A673 (cell line): ENCODE data around the gene IL18.

Experiments
- EZH2 ChIP-seq: fragments of 200-600 bp; sonication (generic); IDR thresholded peaks from 2 replicates; pipeline ENCODE4 v1.6.1; 2017; ENCODE audit warnings: borderline replicate concordance, low read depth, mild to moderate bottlenecking, mixed read lengths, antibody characterized with exemption, low read length; ENCODE audit not compliant: poor library complexity, severe bottlenecking
- TF ChIP-seq, protein P1 (sequence below): fragments of 300-800, 200-600 bp; sonication (generic); conservative IDR thresholded peaks from 2 replicates; pipeline ENCODE4 v1.5.1; 2017; ENCODE audit warnings: low read depth, mild to moderate bottlenecking, antibody characterized with exemption, low read length, moderate library complexity, mixed read lengths

DNA sequence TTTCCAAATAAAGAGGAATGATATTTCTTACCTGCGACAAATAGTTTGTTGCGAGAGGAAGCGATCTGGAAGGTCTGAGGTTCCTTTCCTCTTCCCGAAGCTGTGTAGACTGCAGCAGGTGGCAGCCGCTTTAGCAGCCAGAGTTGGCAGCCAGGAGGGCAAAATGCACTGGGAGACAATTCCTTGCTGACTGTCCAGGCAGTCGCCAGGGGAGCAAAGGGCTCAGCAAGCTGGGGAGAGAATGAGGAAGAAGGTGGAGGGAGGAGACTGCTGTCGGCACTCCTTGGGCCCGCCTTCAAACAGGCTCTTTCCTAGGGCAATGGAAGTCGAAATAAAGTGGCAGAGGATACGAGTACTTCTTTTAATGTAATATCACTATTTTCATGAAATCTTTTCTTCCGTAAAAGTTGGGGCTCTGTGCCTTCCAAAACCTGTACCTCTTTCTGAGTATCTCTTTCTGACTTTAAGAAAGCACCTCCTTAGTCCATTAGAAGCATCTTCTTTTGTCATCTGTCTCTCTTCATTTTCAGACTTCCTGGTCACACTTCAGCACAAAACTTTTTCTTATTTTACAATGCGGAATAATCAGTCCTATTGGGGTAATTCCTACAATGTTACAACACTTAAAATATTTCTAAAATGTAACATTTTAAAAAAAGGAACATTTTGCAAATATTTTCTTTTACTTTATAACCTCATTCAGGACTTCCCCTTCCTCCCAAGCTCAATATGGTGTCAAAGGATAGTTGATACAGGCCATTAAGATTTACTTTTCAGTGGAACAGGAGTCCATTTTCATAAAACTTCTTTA lies at the start of gene IL18:
- TF ChIP-seq, protein P1, sequence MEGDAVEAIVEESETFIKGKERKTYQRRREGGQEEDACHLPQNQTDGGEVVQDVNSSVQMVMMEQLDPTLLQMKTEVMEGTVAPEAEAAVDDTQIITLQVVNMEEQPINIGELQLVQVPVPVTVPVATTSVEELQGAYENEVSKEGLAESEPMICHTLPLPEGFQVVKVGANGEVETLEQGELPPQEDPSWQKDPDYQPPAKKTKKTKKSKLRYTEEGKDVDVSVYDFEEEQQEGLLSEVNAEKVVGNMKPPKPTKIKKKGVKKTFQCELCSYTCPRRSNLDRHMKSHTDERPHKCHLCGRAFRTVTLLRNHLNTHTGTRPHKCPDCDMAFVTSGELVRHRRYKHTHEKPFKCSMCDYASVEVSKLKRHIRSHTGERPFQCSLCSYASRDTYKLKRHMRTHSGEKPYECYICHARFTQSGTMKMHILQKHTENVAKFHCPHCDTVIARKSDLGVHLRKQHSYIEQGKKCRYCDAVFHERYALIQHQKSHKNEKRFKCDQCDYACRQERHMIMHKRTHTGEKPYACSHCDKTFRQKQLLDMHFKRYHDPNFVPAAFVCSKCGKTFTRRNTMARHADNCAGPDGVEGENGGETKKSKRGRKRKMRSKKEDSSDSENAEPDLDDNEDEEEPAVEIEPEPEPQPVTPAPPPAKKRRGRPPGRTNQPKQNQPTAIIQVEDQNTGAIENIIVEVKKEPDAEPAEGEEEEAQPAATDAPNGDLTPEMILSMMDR = no peak
- TF ChIP-seq EZH2 = no peak
